Measurements from ENCODE around the gene GCDH.

GRCh38 chr19:12884627-12884925 lies 6.4 kb upstream of the GCDH start:
- TF ChIP-seq CTCF (conservative IDR thresholded peaks at IDR 0.05 in 1 of 2, IDR thresholded peaks at IDR 0.05 in 1 of 2; ENCODE audit: low read depth in 1 of 2, low read length in 2 of 2) (no peak), EZH2 (IDR thresholded peaks at IDR 0.05; ENCODE audit: low read length, missing control alignments) (no peak)
